GM20000 (cell line): ENCODE data around the gene SPOCK1.

Experiments
- DNase-seq: peaks from one replicate; pipeline ENCODE4 v3.0.0; 2012; ENCODE audit warnings: low spot score
- CTCF ChIP-seq: IDR thresholded peaks from 2 replicates; pipeline ENCODE4 v1.5.1; 2012; ENCODE audit warnings: mild to moderate bottlenecking, control low read depth; ENCODE audit errors: extremely low read depth, missing control alignments

Gene SPOCK1

DNA sequence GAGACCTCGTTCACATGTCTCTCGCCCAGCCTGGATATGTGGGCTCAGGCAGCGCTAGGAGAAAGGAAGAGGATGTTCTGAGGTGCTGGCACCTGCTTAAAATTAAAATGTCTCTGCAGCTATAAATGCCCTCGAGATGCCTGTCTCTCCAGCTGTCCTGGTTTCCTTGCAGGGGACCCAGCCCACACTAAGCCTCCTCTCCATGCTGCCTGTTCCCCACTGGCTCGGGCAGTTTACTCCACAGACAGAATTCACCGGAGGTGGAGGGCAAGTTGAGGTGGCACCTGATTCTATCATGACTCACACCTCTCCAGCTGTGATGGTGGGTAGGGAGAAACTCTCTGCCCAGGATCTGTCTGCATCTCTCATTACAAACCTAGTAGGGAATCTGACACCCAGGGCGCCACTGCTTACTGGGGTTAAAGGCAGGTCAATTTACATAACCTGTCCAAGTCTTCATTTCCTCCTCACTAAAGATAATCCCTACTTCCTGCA, 420.9 kb downstream of the SPOCK1 start:
- DNase-seq = no peak
- TF ChIP-seq CTCF = no peak

GRCh38 chr5:137075163-137075970, 423.8 kb downstream of the SPOCK1 start:
- peak; percentile 56 for TF ChIP-seq CTCF
- DNase-seq = peak; percentile 42

DNA sequence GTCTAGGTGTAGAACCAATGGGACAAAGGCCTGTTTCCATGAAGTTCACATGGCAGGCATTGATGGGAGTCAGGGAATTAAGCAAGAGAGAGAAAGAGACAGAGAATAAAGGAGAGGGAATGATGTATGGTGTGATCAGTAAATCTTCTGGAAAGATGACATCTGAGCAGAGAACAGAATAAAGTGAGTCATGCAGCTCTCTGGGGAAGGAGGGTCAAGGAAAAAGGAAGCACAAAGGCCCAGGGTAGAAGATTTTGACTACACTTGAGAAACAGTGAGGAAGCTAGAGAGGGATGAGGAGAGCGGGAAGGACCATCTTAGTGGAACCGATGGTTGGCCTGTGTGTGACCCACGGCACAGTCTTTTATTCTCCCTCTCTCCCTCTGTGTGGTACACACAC, 425.9 kb downstream of the SPOCK1 start:
- TF ChIP-seq CTCF = no peak
- no peak for DNase-seq

GRCh38 chr5:137072361-137073115, 426.6 kb downstream of the SPOCK1 start:
- TF ChIP-seq CTCF = no peak

GRCh38 chr5:137071931-137072330, 427.2 kb downstream of the SPOCK1 start:
- DNase-seq = no peak
- no peak for TF ChIP-seq CTCF

More at GRCh38 chr5:137072361-137073115, 426.6 kb downstream of the SPOCK1 start:
- DNase-seq = no peak

- no peak for DNase-seq
- no peak for TF ChIP-seq CTCF
These were observed 427.6 kb downstream of the SPOCK1 start for GRCh38 chr5:137071526-137071925.

DNA sequence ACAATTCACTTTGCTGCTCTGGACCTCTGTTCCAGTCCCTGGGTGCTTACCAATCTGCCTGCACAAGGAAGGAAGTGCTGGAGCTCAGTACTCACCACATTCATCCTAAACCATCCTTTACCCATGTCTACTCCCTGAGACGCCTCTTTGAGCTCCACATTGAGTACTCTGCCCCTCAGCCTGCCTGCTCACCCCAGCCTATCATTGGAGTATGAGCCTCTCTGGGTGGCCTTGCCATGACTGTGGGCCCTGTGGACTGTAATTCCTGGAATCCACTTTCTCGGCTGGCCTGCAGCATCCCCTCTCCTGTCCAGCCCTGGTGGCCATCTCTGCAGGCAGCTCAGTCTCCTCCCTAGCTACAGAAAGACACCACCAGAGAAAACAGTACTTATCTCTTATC, 428.6 kb downstream of the SPOCK1 start:
- TF ChIP-seq CTCF = no peak
- DNase-seq = no peak
